ENCODE measurements around the gene ABLIM1.

ABLIM1 gene

GRCh38 chr10:114385557-114385956, 272.5 kb downstream of the ABLIM1 start:
- no peak overlapping the region for H3K4me3 ChIP-seq (ENCODE audit: low read length)
- DNase-seq (ENCODE audit: low read depth): no peak
- TF ChIP-seq CTCF (conservative IDR thresholded peaks at IDR 0.05; ENCODE audit: low read length): no peak

- H3K4me3 ChIP-seq (ENCODE audit: low read length): no peak overlapping the region
- no peak for DNase-seq (ENCODE audit: low read depth)
- TF ChIP-seq CTCF (conservative IDR thresholded peaks at IDR 0.05; ENCODE audit: low read length): no peak
Observed at GRCh38 chr10:114384601-114385000, 273.5 kb downstream of the ABLIM1 start.

GRCh38 chr10:114384181-114384580, 273.9 kb downstream of the ABLIM1 start:
- no peak overlapping the region for H3K4me3 ChIP-seq (ENCODE audit: low read length)
- no peak for DNase-seq (ENCODE audit: low read depth)
- TF ChIP-seq CTCF (conservative IDR thresholded peaks at IDR 0.05; ENCODE audit: low read length): no peak

Measured in AG10803 (cell line).